ENCODE results near the gene P2RX4. TPM values are rescaled to one million over a fixed set of nuclear protein-coding genes. Genes with fewer than 3 reads are reported as not detected.
A peak's percentile ranks its signal among the peaks of the same experiment; 100 is the strongest.

P2RX4 gene
- total and polyA plus RNA-seq, 2 donors = 14.4 to 15.2 TPM

DNA sequence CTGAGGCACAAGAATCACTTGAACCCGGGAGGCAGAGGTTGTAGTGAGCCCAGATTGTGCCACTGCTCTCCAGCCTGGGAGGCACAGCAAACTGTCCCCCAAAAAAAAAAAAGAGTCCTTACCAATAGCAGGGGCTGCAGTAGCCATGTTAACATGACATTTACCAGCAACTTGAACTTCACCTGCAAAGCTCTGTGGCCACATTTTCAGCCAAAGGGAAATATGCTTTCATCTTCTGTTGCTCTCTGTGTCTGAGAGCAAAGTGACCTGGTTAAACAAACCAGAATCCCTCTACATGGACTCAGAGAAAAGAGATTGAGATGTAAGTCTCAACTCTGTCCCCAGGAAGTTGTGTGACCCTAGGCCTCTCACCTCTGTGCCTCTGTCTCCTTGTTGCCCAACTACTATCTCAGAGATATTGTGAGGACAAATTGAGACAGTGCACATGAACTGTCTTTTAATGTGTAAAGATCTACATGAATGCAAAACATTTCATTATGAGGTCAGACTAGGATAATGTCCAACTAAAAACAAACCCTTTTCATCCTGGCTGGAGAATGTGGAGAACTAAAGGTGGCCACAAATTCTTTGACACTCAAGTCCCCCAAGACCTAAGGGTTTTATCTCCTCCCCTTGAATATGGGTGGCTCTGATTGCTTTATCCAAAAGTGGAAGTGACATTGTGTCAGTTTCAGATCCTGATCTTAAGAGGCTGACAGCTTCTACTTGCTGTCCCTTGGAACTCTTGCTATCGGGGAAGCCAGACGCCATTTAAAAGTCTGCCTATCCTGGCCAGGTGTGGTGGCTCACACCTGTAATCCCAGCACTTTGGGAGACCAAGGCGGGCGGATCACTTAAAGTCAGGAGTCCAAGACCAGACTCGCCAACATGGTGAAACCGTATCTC is 24.7 kb upstream of the P2RX4 start:
- no peak overlapping the region for H3K27ac ChIP-seq (ENCODE audit: low read depth in 1 of 2, low read length in 1 of 2)
- WGBS = 97% methylated on average over 7 of the region's 7 CpGs
- DNase-seq (ENCODE audit: low read depth in 6 of 9, low spot score in 9 of 9) = peak in 1 of 9 donors; percentile 13
- H3K27me3 ChIP-seq (ENCODE audit: control insufficient read depth in 2 of 2, insufficient read depth in 1 of 2, low read length in 1 of 2) = no peaks in the 10 kb centered on the region
- peaks cover 0 to 3% of the 10 kb centered on the region in 2 donors for H3K4me1 ChIP-seq (ENCODE audit: control insufficient read depth in 2 of 2, insufficient read depth in 2 of 2, low read length in 2 of 2)
- no peaks in the 10 kb centered on the region for H3K9me3 ChIP-seq (ENCODE audit: control insufficient read depth in 2 of 2, insufficient read depth in 1 of 2, low read length in 1 of 2)
- peaks cover 0 to 2% of the 10 kb centered on the region in 2 donors for H3K36me3 ChIP-seq (ENCODE audit: control insufficient read depth in 2 of 2, insufficient read depth in 2 of 2, low read length in 1 of 2)
- no peak overlapping the region for H3K4me3 ChIP-seq (ENCODE audit: low read length in 2 of 2)

DNA sequence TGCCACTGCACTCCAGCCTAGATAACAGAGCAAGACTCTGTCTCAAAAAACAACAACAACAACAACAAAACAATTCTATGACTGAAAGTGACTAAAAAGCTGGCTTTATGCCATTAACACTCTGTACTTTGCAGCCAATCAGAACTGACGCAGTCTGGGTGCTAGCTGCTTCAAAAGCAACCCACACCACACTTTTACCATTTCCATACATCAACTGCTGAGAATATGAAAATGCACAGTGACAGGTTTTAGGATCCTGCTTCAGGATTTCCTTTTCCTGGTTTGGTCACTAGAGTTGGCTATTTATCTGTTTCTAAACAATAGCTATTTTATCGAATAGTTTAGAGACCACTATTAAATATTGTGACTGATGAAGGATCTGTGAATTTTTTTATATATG is 23.1 kb upstream of the P2RX4 start:
- Histone ChIP-seq H3K4me3 (ENCODE audit: low read length in 2 of 2) (no peak overlapping the region), H3K27me3 (ENCODE audit: control insufficient read depth in 2 of 2, insufficient read depth in 1 of 2, low read length in 1 of 2) (no peaks in the 10 kb centered on the region), H3K36me3 (ENCODE audit: control insufficient read depth in 2 of 2, insufficient read depth in 2 of 2, low read length in 1 of 2) (peaks cover 0 to 2% of the 10 kb centered on the region in 2 donors), H3K9me3 (ENCODE audit: control insufficient read depth in 2 of 2, insufficient read depth in 1 of 2, low read length in 1 of 2) (no peaks in the 10 kb centered on the region), H3K4me1 (ENCODE audit: control insufficient read depth in 2 of 2, insufficient read depth in 2 of 2, low read length in 2 of 2) (peaks cover 0 to 3% of the 10 kb centered on the region in 2 donors), H3K27ac (ENCODE audit: low read depth in 1 of 2, low read length in 1 of 2) (no peak overlapping the region)
- 91% methylated on average over 2 of the region's 2 CpGs for WGBS
- no peak for DNase-seq (ENCODE audit: low read depth in 6 of 9, low spot score in 9 of 9)

DNA sequence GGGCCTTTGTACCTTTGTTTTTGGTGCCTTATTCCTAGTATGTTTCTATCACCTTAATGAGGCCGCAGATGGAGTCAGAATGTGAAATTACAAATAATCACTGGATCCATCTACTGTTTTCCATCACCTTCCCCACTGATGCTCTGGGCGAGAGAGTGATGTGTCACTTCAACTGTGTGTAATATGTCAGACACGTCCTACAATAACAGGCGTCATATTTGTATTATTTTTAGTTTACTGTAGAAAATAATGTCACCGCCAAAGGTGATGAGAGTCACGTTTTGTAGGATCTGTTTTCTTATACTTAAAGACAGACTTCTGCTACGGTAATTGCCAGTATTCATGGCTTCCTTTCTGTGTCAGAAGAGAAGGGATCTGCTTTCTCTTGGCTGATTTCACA is 22.4 kb upstream of the P2RX4 start:
- 94% methylated on average over 7 of the region's 7 CpGs for WGBS

DNA sequence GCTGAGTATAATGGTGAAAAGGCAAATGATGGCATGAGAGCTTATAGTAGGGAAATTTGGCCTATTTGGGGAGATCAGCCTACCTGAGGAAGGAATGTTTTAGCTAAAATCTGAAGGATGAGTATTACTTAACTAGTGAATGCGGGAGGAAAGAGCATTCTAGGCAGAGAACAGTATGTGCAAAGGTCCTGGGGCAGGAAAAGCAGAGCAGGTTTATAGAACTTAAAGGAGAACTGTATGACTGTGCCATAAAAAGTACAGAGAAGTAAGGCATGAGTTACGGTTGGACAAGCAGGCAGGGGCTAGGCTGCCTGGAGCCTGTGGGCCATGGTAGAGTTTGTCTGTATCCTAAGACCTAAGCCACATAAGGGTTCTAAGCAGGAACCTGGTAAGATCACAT is 21.7 kb upstream of the P2RX4 start:
- Histone ChIP-seq H3K36me3 (ENCODE audit: control insufficient read depth in 2 of 2, insufficient read depth in 2 of 2, low read length in 1 of 2) (peaks cover 0 to 2% of the 10 kb centered on the region in 2 donors), H3K27ac (ENCODE audit: low read depth in 1 of 2, low read length in 1 of 2) (no peak overlapping the region), H3K4me1 (ENCODE audit: control insufficient read depth in 2 of 2, insufficient read depth in 2 of 2, low read length in 2 of 2) (peaks cover 0 to 3% of the 10 kb centered on the region in 2 donors), H3K9me3 (ENCODE audit: control insufficient read depth in 2 of 2, insufficient read depth in 1 of 2, low read length in 1 of 2) (no peaks in the 10 kb centered on the region), H3K4me3 (ENCODE audit: low read length in 2 of 2) (no peak overlapping the region), H3K27me3 (ENCODE audit: control insufficient read depth in 2 of 2, insufficient read depth in 1 of 2, low read length in 1 of 2) (no peaks in the 10 kb centered on the region)
- 97% methylated on average over 2 of the region's 2 CpGs for WGBS
- DNase-seq (ENCODE audit: low read depth in 6 of 9, low spot score in 9 of 9) = no peak

More for the DNA sequence above, 22.4 kb upstream of the P2RX4 start:
- no peak overlapping the region for H3K4me3 ChIP-seq (ENCODE audit: low read length in 2 of 2)
- no peaks in the 10 kb centered on the region for H3K27me3 ChIP-seq (ENCODE audit: control insufficient read depth in 2 of 2, insufficient read depth in 1 of 2, low read length in 1 of 2)
- H3K9me3 ChIP-seq (ENCODE audit: control insufficient read depth in 2 of 2, insufficient read depth in 1 of 2, low read length in 1 of 2) = no peaks in the 10 kb centered on the region
- no peak for DNase-seq (ENCODE audit: low read depth in 6 of 9, low spot score in 9 of 9)
- peaks cover 0 to 3% of the 10 kb centered on the region in 2 donors for H3K4me1 ChIP-seq (ENCODE audit: control insufficient read depth in 2 of 2, insufficient read depth in 2 of 2, low read length in 2 of 2)
- peaks cover 0 to 2% of the 10 kb centered on the region in 2 donors for H3K36me3 ChIP-seq (ENCODE audit: control insufficient read depth in 2 of 2, insufficient read depth in 2 of 2, low read length in 1 of 2)
- H3K27ac ChIP-seq (ENCODE audit: low read depth in 1 of 2, low read length in 1 of 2) = no peak overlapping the region

DNA sequence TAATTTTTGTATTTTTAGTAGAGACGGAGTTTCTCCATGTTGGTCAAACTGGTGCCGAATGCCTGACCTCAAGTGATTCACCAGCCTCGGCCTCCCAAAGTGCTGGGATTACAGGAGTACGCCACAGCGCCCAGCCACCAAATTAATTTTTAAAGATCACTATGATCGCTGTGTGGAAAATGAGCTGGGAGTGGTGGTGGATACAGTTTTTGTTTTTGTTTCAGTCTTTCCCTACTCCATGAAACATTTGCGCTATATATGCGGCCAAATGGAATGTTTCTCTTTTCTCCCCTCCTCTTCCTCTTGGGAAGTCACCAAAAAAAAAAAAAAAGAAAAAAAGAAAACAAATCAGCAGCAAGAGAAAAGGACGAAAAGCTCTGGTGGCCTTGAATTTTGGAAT is 20.8 kb upstream of the P2RX4 start:
- Histone ChIP-seq H3K4me1 (ENCODE audit: control insufficient read depth in 2 of 2, insufficient read depth in 2 of 2, low read length in 2 of 2) (peaks cover 0 to 3% of the 10 kb centered on the region in 2 donors), H3K4me3 (ENCODE audit: low read length in 2 of 2) (no peak overlapping the region), H3K36me3 (ENCODE audit: control insufficient read depth in 2 of 2, insufficient read depth in 2 of 2, low read length in 1 of 2) (peaks cover 0 to 2% of the 10 kb centered on the region in 2 donors), H3K27me3 (ENCODE audit: control insufficient read depth in 2 of 2, insufficient read depth in 1 of 2, low read length in 1 of 2) (no peaks in the 10 kb centered on the region), H3K27ac (ENCODE audit: low read depth in 1 of 2, low read length in 1 of 2) (no peak overlapping the region), H3K9me3 (ENCODE audit: control insufficient read depth in 2 of 2, insufficient read depth in 1 of 2, low read length in 1 of 2) (no peaks in the 10 kb centered on the region)
- 99% methylated on average over 9 of the region's 9 CpGs for WGBS
- no peak for DNase-seq (ENCODE audit: low read depth in 6 of 9, low spot score in 9 of 9)

DNA sequence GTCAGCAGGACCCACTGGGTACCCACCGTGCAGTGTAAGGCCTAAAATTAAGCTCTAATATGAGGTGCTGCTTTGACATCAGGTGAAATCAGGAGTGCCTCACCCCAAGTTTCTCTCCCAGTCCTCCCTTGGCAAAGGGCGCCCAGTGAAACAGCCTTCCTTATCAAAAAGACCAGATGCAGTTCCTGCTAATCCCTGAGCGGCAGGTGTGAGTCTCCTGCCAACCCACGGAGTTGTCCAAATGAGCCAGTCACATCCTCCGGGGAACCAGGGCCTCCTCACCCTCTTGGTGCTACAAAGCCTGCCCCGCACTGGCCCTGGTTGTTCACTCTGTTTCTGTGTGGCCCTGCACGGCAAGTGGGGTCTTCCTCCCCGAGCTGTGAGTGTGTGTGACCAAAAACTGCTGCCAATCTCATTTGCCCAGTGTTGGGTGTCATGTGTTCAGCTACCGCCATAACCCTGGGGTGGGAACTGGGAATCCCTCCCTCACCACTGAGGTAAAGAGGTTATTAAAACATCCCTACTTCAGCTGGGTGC is 20.2 kb upstream of the P2RX4 start:
- H3K4me3 ChIP-seq (ENCODE audit: low read length in 2 of 2) = no peak overlapping the region
- WGBS = 95% methylated on average over 9 of the region's 9 CpGs
- no peaks in the 10 kb centered on the region for H3K27me3 ChIP-seq (ENCODE audit: control insufficient read depth in 2 of 2, insufficient read depth in 1 of 2, low read length in 1 of 2)
- no peaks in the 10 kb centered on the region for H3K36me3 ChIP-seq (ENCODE audit: control insufficient read depth in 2 of 2, insufficient read depth in 2 of 2, low read length in 1 of 2)
- H3K27ac ChIP-seq (ENCODE audit: low read depth in 1 of 2, low read length in 1 of 2) = no peak overlapping the region
- peaks cover 0 to 3% of the 10 kb centered on the region in 2 donors for H3K4me1 ChIP-seq (ENCODE audit: control insufficient read depth in 2 of 2, insufficient read depth in 2 of 2, low read length in 2 of 2)
- H3K9me3 ChIP-seq (ENCODE audit: control insufficient read depth in 2 of 2, insufficient read depth in 1 of 2, low read length in 1 of 2) = no peaks in the 10 kb centered on the region
- no peak for DNase-seq (ENCODE audit: low read depth in 6 of 9, low spot score in 9 of 9)

DNA sequence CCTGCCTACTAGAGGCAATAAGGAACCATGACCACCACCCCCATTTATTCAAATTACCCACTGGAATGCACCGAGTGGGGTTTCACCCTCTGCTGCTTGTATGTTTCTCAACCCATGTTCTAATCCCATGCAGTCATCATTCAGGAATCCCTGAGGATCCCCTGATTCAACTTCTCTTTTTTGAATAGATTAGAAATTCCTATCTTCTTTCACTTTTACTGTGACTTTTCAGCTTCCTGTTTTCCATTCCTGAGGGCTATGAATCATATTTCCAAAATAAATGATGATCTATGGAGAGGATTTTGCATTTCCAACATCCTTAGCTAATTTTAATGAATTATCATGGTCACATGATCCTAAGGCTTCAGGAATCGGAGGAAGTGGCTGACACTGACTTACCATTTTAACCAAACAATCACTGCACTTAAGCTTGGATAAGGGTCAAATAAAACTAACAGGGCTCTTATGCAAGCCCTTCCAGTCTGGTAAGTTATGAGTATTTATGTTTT is 19.4 kb upstream of the P2RX4 start:
- H3K4me1 ChIP-seq (ENCODE audit: control insufficient read depth in 2 of 2, insufficient read depth in 2 of 2, low read length in 2 of 2) = peaks cover 0 to 3% of the 10 kb centered on the region in 2 donors
- no peak overlapping the region for H3K4me3 ChIP-seq (ENCODE audit: low read length in 2 of 2)
- H3K27me3 ChIP-seq (ENCODE audit: control insufficient read depth in 2 of 2, insufficient read depth in 1 of 2, low read length in 1 of 2) = no peaks in the 10 kb centered on the region
- no peak overlapping the region for H3K27ac ChIP-seq (ENCODE audit: low read depth in 1 of 2, low read length in 1 of 2)
- H3K9me3 ChIP-seq (ENCODE audit: control insufficient read depth in 2 of 2, insufficient read depth in 1 of 2, low read length in 1 of 2) = no peaks in the 10 kb centered on the region
- no peak for DNase-seq (ENCODE audit: low read depth in 6 of 9, low spot score in 9 of 9)
- H3K36me3 ChIP-seq (ENCODE audit: control insufficient read depth in 2 of 2, insufficient read depth in 2 of 2, low read length in 1 of 2) = no peaks in the 10 kb centered on the region
- WGBS = 77% methylated on average over 2 of the region's 2 CpGs

DNA sequence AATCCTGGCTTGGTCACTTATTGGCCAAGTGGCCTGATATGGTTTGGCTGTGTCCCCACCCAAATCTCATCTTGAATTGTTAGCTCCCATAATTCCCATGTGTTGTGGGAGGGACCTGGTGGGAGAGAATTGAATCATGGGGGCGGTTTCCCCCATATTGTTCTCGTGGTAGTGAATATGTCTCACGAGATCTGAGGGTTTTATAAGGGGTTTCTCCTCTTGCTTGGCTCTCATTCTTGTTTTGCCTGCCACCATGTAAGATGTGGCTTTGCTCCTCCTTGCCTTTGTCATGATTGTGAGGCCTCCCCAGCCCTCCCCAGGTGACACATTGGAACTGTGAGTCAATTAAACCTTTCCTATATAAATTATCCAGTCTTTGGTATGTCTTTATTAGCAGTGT is 18.8 kb upstream of the P2RX4 start:
- H3K4me1 ChIP-seq (ENCODE audit: control insufficient read depth in 2 of 2, insufficient read depth in 2 of 2, low read length in 2 of 2) = peaks cover 0 to 3% of the 10 kb centered on the region in 2 donors
- H3K27ac ChIP-seq (ENCODE audit: low read depth in 1 of 2, low read length in 1 of 2) = no peak overlapping the region
- H3K4me3 ChIP-seq (ENCODE audit: low read length in 2 of 2) = no peak overlapping the region
- H3K36me3 ChIP-seq (ENCODE audit: control insufficient read depth in 2 of 2, insufficient read depth in 2 of 2, low read length in 1 of 2) = no peaks in the 10 kb centered on the region
- 98% methylated on average over 3 of the region's 3 CpGs for WGBS
- H3K9me3 ChIP-seq (ENCODE audit: control insufficient read depth in 2 of 2, insufficient read depth in 1 of 2, low read length in 1 of 2) = no peaks in the 10 kb centered on the region
- H3K27me3 ChIP-seq (ENCODE audit: control insufficient read depth in 2 of 2, insufficient read depth in 1 of 2, low read length in 1 of 2) = no peaks in the 10 kb centered on the region
- DNase-seq (ENCODE audit: low read depth in 6 of 9, low spot score in 9 of 9) = no peak

DNA sequence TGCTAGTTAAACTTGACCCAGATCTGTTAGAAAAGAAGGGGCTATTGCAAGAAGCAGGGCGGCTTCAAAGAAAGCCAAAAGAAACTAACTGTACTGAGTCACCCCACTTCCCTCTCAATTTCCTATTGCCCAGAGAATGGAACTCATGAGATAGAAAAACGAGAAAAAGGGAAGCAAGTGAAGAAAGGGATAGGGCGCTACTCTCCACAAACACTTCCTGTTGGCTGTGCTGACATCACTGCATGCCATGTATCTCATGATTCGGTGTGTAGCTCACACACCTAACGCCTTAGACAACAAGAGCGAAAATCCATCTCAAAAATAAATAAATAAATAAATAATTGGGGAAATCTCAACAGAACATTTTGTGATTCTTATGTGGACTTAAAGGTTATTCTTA is 13.0 kb upstream of the P2RX4 start:
- peaks cover 0 to 6% of the 10 kb centered on the region in 2 donors for H3K4me1 ChIP-seq (ENCODE audit: control insufficient read depth in 2 of 2, insufficient read depth in 2 of 2, low read length in 2 of 2)
- WGBS = 12% methylated on average over 6 of the region's 6 CpGs
- H3K4me3 ChIP-seq (ENCODE audit: low read length in 2 of 2) = no peak overlapping the region
- H3K27me3 ChIP-seq (ENCODE audit: control insufficient read depth in 2 of 2, insufficient read depth in 1 of 2, low read length in 1 of 2) = no peaks in the 10 kb centered on the region
- H3K36me3 ChIP-seq (ENCODE audit: control insufficient read depth in 2 of 2, insufficient read depth in 2 of 2, low read length in 1 of 2) = no peaks in the 10 kb centered on the region
- no peak overlapping the region for H3K27ac ChIP-seq (ENCODE audit: low read depth in 1 of 2, low read length in 1 of 2)
- no peaks in the 10 kb centered on the region for H3K9me3 ChIP-seq (ENCODE audit: control insufficient read depth in 2 of 2, insufficient read depth in 1 of 2, low read length in 1 of 2)
- DNase-seq (ENCODE audit: low read depth in 6 of 9, low spot score in 9 of 9) = peak in 5 of 9 donors; percentile 13 to 54 (median 14)
